HL-60 (cell line): Measurements from ENCODE around the gene APOL3.

ENCODE experiments used
- DNase-seq, 2 experiments: peaks; one replicate each; pipeline ENCODE4 v3.0.0-alpha.2; 2010 to 2020; ENCODE audit warnings: low read depth in 1 of 2, low spot score in 1 of 2
- H3K27ac ChIP-seq: fragments of 250-450 bp; sonication (Bioruptor Pico); replicated peaks from 2 replicates; pipeline ENCODE4 v1.5.1; 2020; ENCODE audit warnings: mild to moderate bottlenecking, moderate library complexity
- H3K27me3 ChIP-seq: fragments of 250-450 bp; sonication (Bioruptor Pico); 2 replicates; pipeline ENCODE4 v1.5.1; 2021; ENCODE audit warnings: mild to moderate bottlenecking, moderate library complexity; ENCODE audit not compliant: insufficient read depth, poor library complexity, severe bottlenecking
- H3K4me3 ChIP-seq: replicated peaks from 2 replicates; pipeline ENCODE4 v1.5.1; 2011; ENCODE audit warnings: mild to moderate bottlenecking, control low read depth, low read length; ENCODE audit not compliant: insufficient read depth
- GABPA ChIP-seq: IDR thresholded peaks from 2 replicates; pipeline ENCODE4 v1.6.1; 2012; ENCODE audit warnings: low read depth
- POLR2AphosphoS5 ChIP-seq: IDR thresholded peaks from 2 replicates; pipeline ENCODE4 v1.6.1; 2012; ENCODE audit warnings: low read depth
- SPI1 ChIP-seq: IDR thresholded peaks from 2 replicates; pipeline ENCODE4 v1.6.1; 2012; ENCODE audit warnings: low read depth, mild to moderate bottlenecking, borderline replicate concordance
- TF ChIP-seq, protein P1 (sequence below): IDR thresholded peaks from one replicate; pipeline ENCODE4 v1.5.1; 2011; ENCODE audit warnings: low read length, control low read depth, inconsistent platforms; ENCODE audit not compliant: insufficient read depth
- TF ChIP-seq, protein P2 (sequence below): IDR thresholded peaks from 2 replicates; pipeline ENCODE4 v1.6.1; 2012; ENCODE audit warnings: low read depth; ENCODE audit not compliant: insufficient replicate concordance

APOL3 gene

DNA sequence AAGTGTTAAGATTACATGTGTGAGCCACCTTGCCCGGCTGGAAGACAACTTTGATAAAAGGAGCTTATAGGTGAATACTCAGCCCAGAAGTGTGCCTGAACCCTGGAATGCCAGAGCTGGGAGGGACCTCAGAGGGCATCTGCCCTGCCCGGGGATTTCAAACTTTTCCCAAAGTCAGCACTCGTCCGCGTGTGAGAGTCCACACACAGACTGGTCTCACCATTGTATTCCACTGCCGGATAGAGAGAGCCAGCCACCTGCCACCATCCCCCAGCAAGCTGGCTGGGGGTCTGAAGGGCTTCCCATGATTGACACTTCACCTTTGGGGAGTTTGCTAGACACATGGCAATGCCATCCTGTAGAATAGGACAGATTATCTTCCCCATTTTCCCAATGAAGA, 49.2 kb downstream of the APOL3 start:
- TF ChIP-seq, protein P1, sequence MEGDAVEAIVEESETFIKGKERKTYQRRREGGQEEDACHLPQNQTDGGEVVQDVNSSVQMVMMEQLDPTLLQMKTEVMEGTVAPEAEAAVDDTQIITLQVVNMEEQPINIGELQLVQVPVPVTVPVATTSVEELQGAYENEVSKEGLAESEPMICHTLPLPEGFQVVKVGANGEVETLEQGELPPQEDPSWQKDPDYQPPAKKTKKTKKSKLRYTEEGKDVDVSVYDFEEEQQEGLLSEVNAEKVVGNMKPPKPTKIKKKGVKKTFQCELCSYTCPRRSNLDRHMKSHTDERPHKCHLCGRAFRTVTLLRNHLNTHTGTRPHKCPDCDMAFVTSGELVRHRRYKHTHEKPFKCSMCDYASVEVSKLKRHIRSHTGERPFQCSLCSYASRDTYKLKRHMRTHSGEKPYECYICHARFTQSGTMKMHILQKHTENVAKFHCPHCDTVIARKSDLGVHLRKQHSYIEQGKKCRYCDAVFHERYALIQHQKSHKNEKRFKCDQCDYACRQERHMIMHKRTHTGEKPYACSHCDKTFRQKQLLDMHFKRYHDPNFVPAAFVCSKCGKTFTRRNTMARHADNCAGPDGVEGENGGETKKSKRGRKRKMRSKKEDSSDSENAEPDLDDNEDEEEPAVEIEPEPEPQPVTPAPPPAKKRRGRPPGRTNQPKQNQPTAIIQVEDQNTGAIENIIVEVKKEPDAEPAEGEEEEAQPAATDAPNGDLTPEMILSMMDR = no peak
- TF ChIP-seq, protein P2, sequence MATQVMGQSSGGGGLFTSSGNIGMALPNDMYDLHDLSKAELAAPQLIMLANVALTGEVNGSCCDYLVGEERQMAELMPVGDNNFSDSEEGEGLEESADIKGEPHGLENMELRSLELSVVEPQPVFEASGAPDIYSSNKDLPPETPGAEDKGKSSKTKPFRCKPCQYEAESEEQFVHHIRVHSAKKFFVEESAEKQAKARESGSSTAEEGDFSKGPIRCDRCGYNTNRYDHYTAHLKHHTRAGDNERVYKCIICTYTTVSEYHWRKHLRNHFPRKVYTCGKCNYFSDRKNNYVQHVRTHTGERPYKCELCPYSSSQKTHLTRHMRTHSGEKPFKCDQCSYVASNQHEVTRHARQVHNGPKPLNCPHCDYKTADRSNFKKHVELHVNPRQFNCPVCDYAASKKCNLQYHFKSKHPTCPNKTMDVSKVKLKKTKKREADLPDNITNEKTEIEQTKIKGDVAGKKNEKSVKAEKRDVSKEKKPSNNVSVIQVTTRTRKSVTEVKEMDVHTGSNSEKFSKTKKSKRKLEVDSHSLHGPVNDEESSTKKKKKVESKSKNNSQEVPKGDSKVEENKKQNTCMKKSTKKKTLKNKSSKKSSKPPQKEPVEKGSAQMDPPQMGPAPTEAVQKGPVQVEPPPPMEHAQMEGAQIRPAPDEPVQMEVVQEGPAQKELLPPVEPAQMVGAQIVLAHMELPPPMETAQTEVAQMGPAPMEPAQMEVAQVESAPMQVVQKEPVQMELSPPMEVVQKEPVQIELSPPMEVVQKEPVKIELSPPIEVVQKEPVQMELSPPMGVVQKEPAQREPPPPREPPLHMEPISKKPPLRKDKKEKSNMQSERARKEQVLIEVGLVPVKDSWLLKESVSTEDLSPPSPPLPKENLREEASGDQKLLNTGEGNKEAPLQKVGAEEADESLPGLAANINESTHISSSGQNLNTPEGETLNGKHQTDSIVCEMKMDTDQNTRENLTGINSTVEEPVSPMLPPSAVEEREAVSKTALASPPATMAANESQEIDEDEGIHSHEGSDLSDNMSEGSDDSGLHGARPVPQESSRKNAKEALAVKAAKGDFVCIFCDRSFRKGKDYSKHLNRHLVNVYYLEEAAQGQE = no peak
- TF ChIP-seq GABPA = no peak
- no peak for TF ChIP-seq SPI1
- no peak for TF ChIP-seq POLR2AphosphoS5

DNA sequence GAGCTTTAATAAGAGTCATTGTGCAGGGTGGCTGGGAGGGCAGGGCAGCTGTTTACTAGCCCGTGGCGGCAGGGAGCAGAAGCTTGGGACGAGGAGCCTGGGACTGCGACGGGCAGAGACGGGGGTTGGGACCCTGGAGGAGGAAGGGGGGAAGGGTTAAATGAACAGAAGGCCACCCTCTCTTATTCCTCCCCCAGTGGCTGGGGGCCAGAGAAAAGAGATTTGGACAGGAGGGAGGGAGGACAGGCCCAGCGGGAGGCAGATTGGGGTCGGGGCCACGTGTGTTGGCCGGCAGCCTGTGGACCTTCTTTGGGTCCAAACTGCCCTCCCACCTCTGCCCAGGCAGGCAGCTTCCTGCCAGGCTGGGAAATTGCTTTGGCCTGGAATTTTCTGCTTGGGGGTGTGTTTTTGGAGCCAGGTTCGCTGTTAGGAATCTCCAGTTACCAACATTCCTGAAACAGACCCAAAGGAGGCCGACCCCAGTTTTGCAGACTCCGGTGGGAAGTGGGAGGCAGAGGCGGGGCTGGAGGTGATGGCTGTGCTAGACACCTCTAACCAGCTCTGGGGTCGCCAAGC, 50.2 kb downstream of the APOL3 start:
- TF ChIP-seq SPI1 (no peak), GABPA (no peak), POLR2AphosphoS5 (no peak)
- TF ChIP-seq, protein P2 = no peak
- TF ChIP-seq, protein P1 = no peak
- no peak for DNase-seq
- Histone ChIP-seq H3K4me3 (no peak overlapping the region), H3K27ac (no peak overlapping the region), H3K27me3 (peaks cover 2% of the 10 kb centered on the region)

More for the DNA sequence above, 49.2 kb downstream of the APOL3 start:
- no peak for DNase-seq
- no peak overlapping the region for H3K4me3 ChIP-seq
- H3K27me3 ChIP-seq = no peaks in the 10 kb centered on the region
- H3K27ac ChIP-seq = no peak overlapping the region

DNA sequence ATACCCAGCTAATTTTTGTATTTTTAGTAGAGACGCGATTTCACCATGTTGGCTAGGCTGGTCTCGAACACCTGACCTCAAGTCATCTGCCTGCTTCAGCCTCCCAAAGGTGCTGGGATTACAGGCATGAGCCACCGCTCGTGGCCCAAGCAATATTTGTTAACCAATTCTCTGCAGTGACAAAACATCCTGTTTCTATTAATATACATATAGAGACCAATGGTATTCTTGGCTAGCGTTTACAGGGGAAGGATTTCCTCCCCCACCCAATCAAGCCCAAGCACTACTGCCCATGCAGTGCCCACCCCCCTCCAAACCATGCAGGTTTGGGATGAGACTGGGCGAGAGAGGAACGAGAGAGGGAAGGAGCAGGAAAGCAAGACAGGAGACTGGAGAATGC, 53.1 kb downstream of the APOL3 start:
- DNase-seq = no peak
- peaks cover 2% of the 10 kb centered on the region for H3K27me3 ChIP-seq
- no peak overlapping the region for H3K4me3 ChIP-seq
- TF ChIP-seq, protein P2 = no peak
- no peak for TF ChIP-seq SPI1
- no peak for TF ChIP-seq GABPA
- no peak for TF ChIP-seq POLR2AphosphoS5
- TF ChIP-seq, protein P1 = no peak
- H3K27ac ChIP-seq = no peak overlapping the region
